NK-92 (cell line): Measurements from ENCODE around the gene LHPP.

ENCODE experiments used
- DNase-seq: peaks from one replicate; lab custom pipeline; 2025; ENCODE audit not compliant: unreplicated experiment; lab: John Stamatoyannopoulos, UW

The LHPP gene

GRCh38 chr10:124447751-124448466 is 13.7 kb upstream of the LHPP start:
- no peak for DNase-seq

GRCh38 chr10:124448696-124449169 is 12.9 kb upstream of the LHPP start:
- DNase-seq = no peak

GRCh38 chr10:124449170-124450011 is 12.2 kb upstream of the LHPP start:
- no peak for DNase-seq

GRCh38 chr10:124450012-124450782 is 11.4 kb upstream of the LHPP start, which contains the start of gene NKX1-2:
TSS of gene NKX1-2 (minus strand) at chr10:124450035. CDS start at chr10:124449943, 92 bp downstream.
- no peak for DNase-seq

- DNase-seq = no peak
These were observed 10.9 kb upstream of the LHPP start for GRCh38 chr10:124450783-124451057.

GRCh38 chr10:124451276-124451675 is 10.3 kb upstream of the LHPP start:
- no peak for DNase-seq

- no peak for DNase-seq
These were observed 7.5 kb upstream of the LHPP start for GRCh38 chr10:124453960-124454610.

- DNase-seq = no peak
These were observed 6.2 kb upstream of the LHPP start for GRCh38 chr10:124455441-124455840.

- no peak for DNase-seq
These were observed 3.1 kb upstream of the LHPP start for GRCh38 chr10:124458473-124458872.

GRCh38 chr10:124458889-124459288 is 2.7 kb upstream of the LHPP start:
- DNase-seq = no peak

- no peak for DNase-seq
These were observed 2.2 kb upstream of the LHPP start for GRCh38 chr10:124459395-124459794.

- DNase-seq = no peak
These were observed 1.5 kb upstream of the LHPP start for GRCh38 chr10:124460144-124460543.

GRCh38 chr10:124462348-124462695 is 699 bp downstream of the LHPP start:
- no peak for DNase-seq

- no peak for DNase-seq
These were observed 2.7 kb downstream of the LHPP start for GRCh38 chr10:124464028-124464965.

- no peak for DNase-seq
These were observed 3.6 kb downstream of the LHPP start for GRCh38 chr10:124465003-124465776.

- DNase-seq = no peak
These were observed 4.3 kb downstream of the LHPP start for GRCh38 chr10:124465777-124466488.

- no peak for DNase-seq
These were observed 5.5 kb downstream of the LHPP start for GRCh38 chr10:124467165-124467564.

- no peak for DNase-seq
These were observed 7.0 kb downstream of the LHPP start for GRCh38 chr10:124468624-124469023.
